SK-MEL-5 (cell line): Measurements from ENCODE around the gene RPS19BP1. TPM values are rescaled to one million over a fixed set of nuclear protein-coding genes. Genes with fewer than 3 reads are reported as not detected.

Source experiments
- DNase-seq: peaks from one replicate; pipeline ENCODE4 v3.0.0-alpha.2; 2016; ENCODE audit warnings: low read depth, low spot score
- in situ Hi-C: cut with HindIII; loops from 2 replicates; pipeline ENCODE4 v1.10.0; 2016; ENCODE audit warnings: low sequenced_read_pairs, high pct_unique_total_duplicates, low pct_unique_long_range_greater_than_20kb
- total RNA-seq: library from RNA; depleted of rRNA; stranded (reverse); fragments of >200 nt; shearing (Covaris generic); gene quantifications from 2 replicates; pipeline ENCODE4 v1.2.3, GENCODE V29; 2014

The RPS19BP1 gene
- total RNA-seq, 1 experiment from 2014 or later = 176 TPM

DNA sequence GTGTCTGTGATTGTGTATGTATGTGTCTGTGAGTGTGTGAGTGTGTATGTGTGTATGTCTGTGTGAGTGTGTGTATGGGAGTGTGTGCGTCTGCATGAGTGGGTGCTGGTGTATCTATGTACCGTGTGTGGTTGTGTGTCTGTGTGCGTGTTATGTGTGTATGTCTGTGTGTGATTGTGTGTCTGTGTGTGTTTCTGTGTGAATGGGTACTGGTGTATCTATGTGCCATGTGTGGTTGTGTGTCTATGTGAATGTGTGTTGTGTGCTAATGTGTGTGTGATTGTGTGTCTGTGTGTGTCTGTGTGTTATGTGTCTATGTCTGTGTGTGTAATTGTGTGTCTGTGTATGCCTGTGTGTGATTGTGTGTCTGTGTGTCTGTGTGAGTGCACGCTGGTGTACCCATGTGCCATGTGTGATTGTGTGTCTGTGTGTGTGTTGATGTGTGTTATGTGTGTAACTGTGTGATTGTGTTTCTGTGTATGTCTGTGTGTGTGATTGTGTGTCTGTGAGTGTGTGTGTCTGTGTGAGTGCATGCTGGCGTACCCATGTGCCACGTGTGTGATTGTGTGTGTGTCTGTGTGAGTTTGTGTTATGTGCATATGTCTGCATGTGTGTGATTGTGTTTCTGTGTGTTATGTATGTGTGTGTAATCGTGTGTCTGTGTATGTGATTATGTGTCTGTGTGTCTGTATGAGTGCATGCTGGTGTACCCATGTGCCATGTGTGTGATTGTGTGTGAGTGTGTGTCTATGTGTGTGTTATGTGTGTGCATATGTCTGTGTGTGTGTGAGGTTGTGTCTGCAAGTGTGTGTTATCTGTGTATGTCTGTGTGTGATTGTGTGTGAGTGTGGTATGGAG, 31.3 kb upstream of the RPS19BP1 start:
- no peak for DNase-seq
- in situ Hi-C loops = loop anchor here (25.0 kb wide), 1 partner anchor 449 kb away; no protein-coding TSS in a partner anchor

DNA sequence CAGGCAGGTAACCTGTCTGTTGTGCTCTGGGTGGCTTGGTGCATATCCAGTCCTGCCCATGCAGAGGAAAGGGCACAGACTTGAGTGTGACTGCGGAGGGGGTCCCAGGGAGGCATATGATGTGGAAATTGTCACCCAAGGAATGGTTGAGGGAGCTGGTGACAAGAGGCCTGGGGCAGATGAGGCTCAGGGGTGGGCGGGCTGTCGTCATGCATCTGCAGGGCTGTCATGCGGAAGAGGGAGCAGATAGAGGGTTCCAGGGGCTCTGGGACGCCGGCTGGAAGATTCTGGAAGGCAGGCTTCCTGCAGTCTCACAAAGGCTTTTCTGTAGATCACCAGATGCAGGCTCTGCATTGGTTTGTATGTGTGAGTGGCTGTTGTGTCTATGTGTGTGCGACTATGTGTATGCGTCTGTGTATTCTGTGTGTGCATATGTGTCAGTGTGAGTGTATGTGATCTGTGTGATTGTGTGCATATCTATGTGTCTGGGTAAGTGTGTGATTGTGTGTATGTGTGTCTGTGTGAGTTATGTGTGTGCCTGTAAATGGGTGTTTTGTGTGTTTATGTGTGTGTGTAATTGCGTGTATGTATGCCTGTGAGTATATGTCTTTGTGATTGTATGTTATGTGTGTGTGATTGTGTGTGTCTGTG, 30.4 kb upstream of the RPS19BP1 start:
- DNase-seq = no peak
- in situ Hi-C loops = loop anchor here (25.0 kb wide), 1 partner anchor 449 kb away; no protein-coding TSS in a partner anchor

DNA sequence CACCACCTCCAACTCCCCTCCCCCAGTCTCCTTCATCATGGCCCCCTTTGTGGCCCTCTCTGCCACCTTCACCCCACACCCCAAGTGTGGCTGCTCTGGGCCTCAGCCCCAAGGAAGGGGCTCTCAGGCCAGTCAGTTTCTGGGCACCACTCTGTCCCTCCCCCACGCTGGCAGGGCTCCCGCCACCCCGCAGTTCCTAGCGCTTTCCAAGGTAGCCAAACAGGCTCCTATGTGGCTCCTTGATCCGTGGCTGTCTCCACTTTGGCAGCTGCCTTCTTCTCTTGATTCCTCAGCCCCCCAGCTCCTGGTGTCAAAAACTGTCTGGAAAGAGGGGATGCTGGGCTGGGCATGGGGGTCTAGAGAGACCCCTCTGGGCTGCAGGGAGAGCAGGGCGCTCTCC, 27.6 kb upstream of the RPS19BP1 start:
- in situ Hi-C loops = loop anchor here (25.0 kb wide), 1 partner anchor 452 kb away; no protein-coding TSS in a partner anchor
- DNase-seq = no peak

DNA sequence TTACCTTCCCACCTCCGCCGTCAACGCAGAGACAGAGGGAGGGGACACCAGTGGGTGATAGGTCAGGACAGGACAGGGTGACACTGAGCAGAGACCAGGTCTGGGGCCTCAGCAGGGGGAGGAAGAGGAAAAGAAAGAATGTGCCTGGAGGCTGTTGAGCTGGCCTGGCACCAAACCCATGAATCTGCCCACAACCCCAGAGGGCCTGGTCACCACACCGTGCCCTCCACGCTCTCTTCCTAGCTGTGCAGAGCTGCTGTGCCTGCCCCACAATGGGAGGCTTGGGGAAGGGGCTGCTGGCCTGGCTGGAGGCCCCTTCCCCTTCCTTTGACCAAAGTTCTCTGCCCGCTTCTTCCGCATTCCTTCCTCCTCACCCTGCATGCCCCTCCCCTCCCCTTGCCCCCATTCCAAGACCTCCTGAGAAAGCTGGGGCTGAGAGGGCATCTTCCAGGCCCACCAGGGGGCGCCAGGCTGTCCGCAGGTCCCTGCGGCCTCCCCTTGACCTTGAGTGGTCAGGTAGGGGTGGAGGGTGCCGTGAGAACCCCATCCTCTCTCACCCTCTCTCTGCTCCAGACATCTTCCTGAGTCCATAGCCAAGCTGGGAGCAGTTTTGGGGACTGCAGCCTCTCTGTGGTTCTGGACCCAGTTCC, 27.0 kb upstream of the RPS19BP1 start:
- in situ Hi-C loops = loop anchor here (25.0 kb wide), 1 partner anchor 453 kb away; no protein-coding TSS in a partner anchor
- peak; percentile 47 for DNase-seq

DNA sequence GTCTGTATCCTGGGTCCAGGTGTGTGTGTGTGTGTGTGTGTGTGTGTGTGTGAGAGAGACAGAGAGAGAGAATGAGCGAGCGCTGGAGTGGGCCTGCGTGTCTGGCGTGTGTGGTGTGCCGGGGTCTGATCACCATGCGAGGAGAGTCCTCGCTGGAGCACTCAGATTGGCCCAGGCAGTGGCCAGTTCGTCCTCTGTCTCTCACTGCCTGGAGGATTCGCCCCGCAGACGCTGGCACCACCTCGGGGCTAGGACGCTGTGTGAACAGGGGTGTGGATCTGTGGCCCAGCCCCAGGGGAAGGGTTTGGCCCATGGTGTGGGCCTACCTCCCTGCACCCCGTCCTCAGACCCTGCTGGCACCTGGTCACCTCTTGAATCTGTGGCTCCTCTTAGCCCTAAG, 26.4 kb upstream of the RPS19BP1 start:
- no peak for DNase-seq
- in situ Hi-C loops = loop anchor here (25.0 kb wide), 1 partner anchor 453 kb away; no protein-coding TSS in a partner anchor

DNA sequence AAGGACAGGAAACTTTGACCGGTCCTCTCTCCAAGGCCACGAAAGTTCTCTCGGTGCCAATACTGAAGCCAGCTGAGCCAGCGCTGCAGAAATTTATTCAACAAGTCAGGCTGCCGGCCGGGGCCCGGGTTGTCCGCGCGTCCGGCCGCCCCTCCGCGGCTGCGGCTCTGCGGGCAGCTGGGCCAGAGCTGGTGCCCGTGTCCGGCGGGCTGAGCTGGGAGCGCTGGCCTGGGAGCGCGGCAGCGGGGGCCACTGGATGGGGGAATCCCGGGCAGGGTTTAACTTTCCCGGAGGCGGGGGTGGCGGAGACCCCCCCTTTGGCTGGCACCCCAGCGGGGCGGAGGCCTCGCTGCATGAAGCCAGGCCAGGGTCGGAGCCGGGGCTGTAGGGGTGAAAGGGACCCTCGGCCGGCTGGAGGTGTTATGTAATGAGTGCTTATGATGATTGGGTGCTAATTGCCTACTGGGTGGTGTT, 25.7 kb upstream of the RPS19BP1 start:
- DNase-seq = no peak
- in situ Hi-C loops = loop anchor here (25.0 kb wide), 1 partner anchor 454 kb away; no protein-coding TSS in a partner anchor

DNA sequence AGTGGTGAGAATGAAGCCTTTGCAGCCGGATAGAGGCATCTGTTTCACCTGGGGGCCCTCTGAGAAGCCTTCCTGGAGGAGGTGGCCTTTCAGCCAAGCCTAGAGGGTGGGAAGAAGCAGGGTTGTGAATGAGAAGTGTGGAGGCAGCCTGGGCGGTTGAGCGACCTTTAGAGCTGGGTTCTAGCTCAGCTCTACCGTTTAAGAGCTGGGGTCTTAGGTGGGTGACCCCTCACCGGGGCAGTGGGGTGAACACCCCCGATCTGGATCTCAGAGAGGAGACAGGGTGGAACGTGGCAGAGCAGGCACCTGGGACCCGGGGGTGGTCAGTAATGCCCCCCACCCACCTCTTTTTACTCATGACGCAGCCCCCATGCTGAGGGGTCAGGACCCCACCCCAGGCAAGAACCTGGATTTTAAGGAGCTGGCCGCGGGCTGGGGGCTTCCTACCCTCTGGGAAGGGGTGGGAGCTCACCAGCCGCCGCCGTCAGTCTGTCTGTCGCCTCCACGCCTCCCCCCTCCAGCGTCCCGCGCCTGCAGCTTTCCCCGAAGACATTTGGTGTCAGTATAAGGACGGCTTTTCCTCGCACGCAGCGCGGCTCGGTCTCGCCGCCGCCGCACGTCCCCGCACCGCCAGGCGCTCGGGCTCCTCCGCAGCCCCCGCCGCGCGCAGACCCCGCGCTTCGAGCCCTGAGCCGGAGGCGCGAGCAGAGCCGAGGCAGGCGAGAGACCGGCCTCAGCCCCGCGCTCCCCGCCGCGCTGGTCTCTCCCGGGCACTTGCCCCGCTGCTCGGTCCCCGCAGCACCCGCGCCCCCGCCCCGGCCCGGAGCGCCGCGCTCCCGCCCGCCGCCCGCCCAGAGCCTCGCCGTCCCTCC, 24.7 kb upstream of the RPS19BP1 start:
- peak; percentile 33 for DNase-seq
- in situ Hi-C loops = loop anchor here (25.0 kb wide), 1 partner anchor 455 kb away; no protein-coding TSS in a partner anchor

DNA sequence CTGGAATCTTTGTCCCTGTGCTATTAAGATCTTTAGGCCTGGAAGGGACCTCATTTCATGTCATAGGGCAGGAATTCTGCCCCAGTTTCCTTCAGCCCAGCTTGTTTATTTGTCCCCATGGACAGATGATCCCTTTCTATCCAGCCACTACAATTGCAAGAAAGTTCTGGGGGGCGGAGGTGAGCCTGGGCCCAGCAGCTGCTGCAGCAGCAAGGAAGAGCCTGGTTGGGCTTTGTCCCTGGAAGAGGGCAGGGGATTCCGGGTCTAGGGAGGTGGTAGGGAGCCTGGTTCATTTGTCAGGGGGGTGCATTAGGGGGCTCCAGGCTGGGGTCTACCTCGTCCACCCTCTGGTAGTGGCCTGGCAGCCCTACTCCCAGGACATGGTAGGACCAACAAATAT, 21.6 kb upstream of the RPS19BP1 start:
- in situ Hi-C loops = loop anchor here (25.0 kb wide), 1 partner anchor 458 kb away; no protein-coding TSS in a partner anchor
- no peak for DNase-seq

DNA sequence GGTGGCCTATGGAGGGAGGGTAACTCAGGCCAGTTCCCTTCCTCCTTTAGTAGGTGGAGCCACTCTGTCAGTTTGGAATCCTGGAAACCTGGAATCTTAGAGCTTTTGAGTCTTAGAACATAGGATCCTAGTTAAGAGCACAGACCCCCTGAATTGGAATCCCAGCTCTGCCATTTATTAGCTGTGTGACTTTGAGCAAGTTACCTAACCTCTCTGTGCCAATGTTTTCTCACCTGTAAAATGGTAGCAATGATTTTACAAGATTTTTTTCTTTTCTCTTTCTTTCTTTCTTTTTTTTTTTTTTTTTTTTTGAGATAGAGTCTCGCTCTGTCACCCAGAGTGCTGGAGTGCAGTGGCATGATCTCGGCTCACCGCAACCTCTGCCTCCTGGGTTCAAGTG, 20.9 kb upstream of the RPS19BP1 start:
- DNase-seq = no peak
- in situ Hi-C loops = loop anchor here (25.0 kb wide), 1 partner anchor 459 kb away; no protein-coding TSS in a partner anchor

DNA sequence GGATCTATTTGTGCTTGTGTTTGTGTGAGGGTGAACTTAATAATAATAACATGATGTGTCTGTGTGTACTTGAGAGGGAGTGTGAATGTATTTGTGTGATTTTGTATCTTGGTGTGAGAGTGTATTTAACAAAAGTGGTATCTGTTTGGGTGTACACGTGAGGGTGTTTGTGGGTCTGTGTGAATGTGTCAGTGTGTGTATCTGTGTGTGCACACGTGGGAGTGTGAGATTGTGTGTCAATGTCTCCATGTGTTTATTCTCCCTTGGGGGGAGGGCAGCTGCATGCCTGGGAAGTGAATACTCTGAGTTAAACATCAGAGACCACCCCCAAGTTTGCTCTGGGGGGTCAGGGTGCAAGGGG, 15.0 kb upstream of the RPS19BP1 start:
- in situ Hi-C loops = no loop called here
- DNase-seq = no peak

DNA sequence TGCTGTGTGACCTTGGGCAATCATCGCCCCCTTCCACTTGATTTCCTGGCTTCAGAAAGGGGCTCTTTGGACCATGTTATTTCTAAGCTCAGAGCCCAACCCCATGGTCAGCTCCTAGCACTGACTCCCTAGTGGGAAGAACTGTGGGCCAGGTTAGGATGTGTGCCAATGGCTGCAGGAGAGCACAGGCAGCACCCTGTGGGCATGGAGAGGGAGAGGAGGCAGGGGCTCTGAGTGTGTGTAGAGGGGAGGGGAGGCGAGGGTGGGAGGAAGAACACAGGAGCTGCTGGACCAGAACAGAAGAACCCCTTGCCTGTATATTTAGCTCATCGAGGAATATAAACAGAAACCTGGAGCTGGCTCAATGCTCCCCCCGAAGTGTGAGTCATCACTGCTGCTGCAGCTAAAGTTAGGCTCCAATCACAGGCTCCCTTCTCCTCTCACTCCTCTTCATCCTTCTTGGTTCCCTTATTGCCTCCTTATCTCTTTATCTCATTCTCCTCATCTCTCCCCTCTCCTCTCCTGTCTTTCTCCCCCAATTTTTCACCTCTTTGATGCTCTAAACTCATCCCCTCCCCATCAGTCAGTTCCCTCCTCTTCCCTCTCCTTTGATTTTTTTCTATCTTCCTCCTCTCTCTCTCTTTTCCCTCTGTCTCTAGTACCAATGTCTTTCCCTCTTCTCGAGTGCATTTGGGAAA, 14.5 kb upstream of the RPS19BP1 start:
- no peak for DNase-seq
- in situ Hi-C loops = no loop called here

DNA sequence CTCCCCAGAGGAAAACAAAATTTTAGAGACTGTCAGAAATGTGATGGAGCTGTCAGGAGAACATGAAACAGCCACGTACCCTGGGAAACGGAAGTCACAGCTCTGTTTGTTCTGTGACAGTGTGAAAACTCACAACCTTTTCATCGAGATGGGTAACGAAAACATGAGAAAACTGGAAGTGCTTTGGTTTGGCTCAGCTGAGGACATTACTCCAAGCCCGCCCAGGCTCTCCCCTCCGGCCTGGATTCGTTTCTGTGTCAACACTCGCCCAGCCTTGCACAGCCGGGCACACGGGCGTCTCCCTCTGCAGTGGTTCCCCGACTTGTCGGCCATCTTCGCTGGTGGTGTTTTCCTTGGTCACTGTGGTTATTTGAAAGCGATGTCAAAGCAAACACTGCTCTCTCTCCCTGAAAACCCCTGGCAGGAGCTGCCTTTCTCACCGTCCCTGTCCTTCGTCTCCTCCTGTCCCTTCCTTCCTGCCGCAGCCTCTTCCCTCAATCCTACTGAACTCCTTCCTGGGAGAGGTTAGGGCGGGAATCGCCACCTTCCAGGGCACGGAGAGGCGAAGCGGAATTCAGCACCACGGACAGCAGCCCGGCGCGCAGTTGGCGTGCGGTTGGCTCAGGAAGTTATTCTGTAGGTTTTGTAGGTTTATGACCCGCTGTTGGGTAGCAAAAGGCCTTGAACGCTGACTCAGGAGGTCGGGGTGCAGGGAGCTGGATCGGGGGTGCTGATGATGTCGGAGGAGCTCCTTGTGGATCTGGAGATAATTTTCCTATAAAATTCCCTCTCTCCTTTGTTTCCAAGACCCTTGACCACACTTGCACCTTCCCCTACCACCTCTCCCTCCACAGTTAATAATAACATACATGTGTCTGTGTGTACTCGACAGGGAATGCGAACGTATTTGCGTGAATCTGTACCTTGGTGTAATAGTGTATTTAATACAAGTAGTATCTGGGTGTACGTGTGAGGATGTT, 13.1 kb upstream of the RPS19BP1 start:
- in situ Hi-C loops = no loop called here
- peak; percentile 58 for DNase-seq

DNA sequence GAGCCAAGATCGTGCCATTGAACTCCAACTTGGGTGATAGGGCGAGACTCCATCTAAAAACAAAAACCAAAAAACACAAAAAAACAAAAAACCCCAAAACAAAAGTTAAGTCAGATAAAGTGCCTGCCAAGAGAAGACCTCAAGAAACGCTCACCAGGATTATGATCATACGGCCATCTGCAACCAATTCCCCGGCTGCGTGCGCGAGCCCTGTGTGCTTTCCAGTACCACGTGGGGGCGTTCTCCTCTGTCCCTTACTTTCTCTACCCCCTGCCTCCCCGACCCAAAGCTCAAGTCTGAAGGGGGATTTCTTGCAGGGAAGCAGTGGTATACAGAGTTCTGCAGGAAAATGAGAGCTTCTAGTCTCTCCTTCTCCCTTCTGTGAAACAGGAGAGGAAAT, 10.5 kb upstream of the RPS19BP1 start:
- in situ Hi-C loops = no loop called here
- peak; percentile 68 for DNase-seq

DNA sequence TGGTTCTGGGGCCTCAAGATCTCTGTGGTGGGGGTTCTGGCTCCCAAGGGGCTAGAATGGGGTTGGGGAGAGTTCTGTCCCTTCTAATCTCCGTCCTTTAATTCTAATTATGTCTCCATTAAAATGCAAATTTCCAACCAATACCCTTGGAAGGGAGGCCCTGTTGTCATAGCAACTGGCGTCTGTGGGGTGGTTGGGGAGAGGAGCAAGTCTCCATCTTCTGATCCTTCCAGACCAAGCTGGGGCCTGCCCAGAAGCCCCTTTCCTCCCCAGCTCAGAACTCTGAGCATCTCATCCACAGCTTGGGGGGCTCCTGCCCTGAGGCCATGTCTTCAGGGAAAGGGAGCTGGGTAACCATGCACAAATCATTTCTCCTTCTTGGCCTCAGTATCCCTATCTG, 5.4 kb upstream of the RPS19BP1 start:
- in situ Hi-C loops = no loop called here
- no peak for DNase-seq

DNA sequence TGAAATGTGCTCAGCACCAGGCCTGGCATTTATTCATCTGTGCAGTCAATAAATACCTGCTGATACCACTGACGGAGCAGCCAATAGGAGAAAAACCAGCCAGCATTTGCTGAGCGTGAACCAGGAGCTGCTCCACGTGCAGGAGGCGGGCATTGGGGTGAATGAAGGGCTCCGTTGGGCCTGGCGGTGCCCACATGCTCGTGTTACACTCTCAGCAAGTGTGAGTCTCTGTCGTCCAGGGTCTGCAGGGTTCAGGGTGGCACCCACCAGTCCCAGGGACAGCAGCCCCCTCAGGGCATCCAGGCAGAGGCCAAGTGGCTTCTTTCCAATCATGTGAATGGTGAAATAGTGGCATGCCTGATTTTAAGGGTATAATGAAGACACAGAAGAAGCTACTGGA, 4.2 kb upstream of the RPS19BP1 start:
- in situ Hi-C loops = no loop called here
- DNase-seq = no peak
